ENCODE data around the gene MFRP. TPM values are rescaled to one million over a fixed set of nuclear protein-coding genes. Genes with fewer than 3 reads are reported as not detected.

MFRP gene
- total and polyA plus RNA-seq, 9 of the 15 experiments (the other 6 are each of a cell fraction or from before 2014, with no cell fraction given), result not detected

DNA sequence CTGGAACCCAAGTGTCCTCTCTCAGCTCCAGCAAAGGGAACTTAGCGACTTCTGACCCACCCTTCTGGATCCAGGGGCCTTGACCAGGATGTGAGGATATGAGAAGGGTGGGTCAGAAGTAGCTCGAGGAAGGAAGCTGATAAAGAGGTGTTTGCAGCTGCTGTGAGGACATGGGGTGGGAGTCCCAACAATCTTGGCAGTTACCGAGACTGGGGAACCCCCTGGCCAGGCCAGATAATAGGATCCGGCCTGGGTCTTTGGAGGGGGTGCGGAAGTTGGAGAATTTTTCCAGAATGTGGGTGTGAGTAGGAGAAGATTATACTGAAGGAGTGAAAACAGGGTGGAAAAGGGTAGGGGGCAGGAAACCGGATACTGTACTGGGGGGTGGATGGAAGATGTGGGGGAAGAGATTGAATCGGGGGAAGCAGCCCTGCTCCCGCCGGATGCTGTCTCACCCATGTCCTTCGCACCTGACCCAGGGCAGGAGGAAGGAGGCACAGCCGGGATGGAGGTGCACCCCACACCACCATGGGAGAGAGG is 26.7 kb downstream of the MFRP start (continued):
- TF ChIP-seq, protein P1, sequence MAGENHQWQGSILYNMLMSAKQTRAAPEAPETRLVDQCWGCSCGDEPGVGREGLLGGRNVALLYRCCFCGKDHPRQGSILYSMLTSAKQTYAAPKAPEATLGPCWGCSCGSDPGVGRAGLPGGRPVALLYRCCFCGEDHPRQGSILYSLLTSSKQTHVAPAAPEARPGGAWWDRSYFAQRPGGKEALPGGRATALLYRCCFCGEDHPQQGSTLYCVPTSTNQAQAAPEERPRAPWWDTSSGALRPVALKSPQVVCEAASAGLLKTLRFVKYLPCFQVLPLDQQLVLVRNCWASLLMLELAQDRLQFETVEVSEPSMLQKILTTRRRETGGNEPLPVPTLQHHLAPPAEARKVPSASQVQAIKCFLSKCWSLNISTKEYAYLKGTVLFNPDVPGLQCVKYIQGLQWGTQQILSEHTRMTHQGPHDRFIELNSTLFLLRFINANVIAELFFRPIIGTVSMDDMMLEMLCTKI (IDR thresholded peaks at IDR 0.05; ENCODE audit: partially characterized antibody), result no peak
- TF ChIP-seq CEBPB (tag; IDR thresholded peaks at IDR 0.05) (no peak), PCBP2 (IDR thresholded peaks at IDR 0.05; ENCODE audit: low read depth, low read length, poor library complexity, severe bottlenecking) (no peak), XRCC5 (IDR thresholded peaks at IDR 0.05; ENCODE audit: low read depth, low read length) (no peak), XRCC3 (IDR thresholded peaks at IDR 0.05) (no peak), PML (IDR thresholded peaks at IDR 0.05; ENCODE audit: low read length) (no peak; the same call in 1 of the 2 replicates), ELF1 (tag; IDR thresholded peaks at IDR 0.05) (no peak), ZBTB49 (CRISPR knock-in tag; IDR thresholded peaks at IDR 0.05; ENCODE audit: borderline replicate concordance) (no peak), JUNB (CRISPR knock-in tag; conservative IDR thresholded peaks at IDR 0.05) (no peak), PHB2 (IDR thresholded peaks at IDR 0.05; ENCODE audit: low read depth) (peak; percentile 31; the same call in 1 of the 2 replicates), U2AF2 (optimal IDR thresholded peaks at IDR 0.05; ENCODE audit: low read depth, low read length) (no peak), RHOXF2B (CRISPR knock-in tag; conservative IDR thresholded peaks at IDR 0.05) (no peak), HMGN3 (IDR thresholded peaks at IDR 0.05; ENCODE audit: borderline replicate concordance, extremely low read depth, insufficient read length, low read depth, low read length) (no peak), CTCF (IDR thresholded peaks at IDR 0.05 in 2 of 3, conservative IDR thresholded peaks at IDR 0.05 in 1 of 3; ENCODE audit: insufficient read depth in 2 of 3, low read depth in 1 of 3, low read length in 3 of 3) (no peak), GABPA (tag; conservative IDR thresholded peaks at IDR 0.05; ENCODE audit: low read depth) (peak; percentile 28; the same call in 1 of the 2 replicates), ELF4 (CRISPR knock-in tag; IDR thresholded peaks at IDR 0.05) (no peak), TEAD4 (IDR thresholded peaks at IDR 0.05; ENCODE audit: low read length) (peak; percentile 60), TEAD4 (CRISPR knock-in tag; IDR thresholded peaks at IDR 0.05; ENCODE audit: borderline replicate concordance) (no peak), ZBED1 (IDR thresholded peaks at IDR 0.05) (no peak), SMAD3 (CRISPR knock-in tag; conservative IDR thresholded peaks at IDR 0.05) (no peak)
- TF ChIP-seq, protein P2, sequence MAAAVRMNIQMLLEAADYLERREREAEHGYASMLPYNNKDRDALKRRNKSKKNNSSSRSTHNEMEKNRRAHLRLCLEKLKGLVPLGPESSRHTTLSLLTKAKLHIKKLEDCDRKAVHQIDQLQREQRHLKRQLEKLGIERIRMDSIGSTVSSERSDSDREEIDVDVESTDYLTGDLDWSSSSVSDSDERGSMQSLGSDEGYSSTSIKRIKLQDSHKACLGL (CRISPR knock-in tag; IDR thresholded peaks at IDR 0.05; ENCODE audit: borderline replicate concordance, poor library complexity, severe bottlenecking), result no peak
- TF ChIP-seq, protein P3, sequence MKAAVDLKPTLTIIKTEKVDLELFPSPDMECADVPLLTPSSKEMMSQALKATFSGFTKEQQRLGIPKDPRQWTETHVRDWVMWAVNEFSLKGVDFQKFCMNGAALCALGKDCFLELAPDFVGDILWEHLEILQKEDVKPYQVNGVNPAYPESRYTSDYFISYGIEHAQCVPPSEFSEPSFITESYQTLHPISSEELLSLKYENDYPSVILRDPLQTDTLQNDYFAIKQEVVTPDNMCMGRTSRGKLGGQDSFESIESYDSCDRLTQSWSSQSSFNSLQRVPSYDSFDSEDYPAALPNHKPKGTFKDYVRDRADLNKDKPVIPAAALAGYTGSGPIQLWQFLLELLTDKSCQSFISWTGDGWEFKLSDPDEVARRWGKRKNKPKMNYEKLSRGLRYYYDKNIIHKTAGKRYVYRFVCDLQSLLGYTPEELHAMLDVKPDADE (conservative IDR thresholded peaks at IDR 0.05; ENCODE audit: control insufficient read depth, low read depth, low read length), result peak; percentile 6; the same call in 1 of the 2 replicates

Measured in K562 (cell line).